Muscle of back (tissue), 11 donors: ENCODE results near the gene TRAM2. TPM values are rescaled to one million over a fixed set of nuclear protein-coding genes. Genes with fewer than 3 reads are reported as not detected.

Experiments
- DNase-seq, 3 donors: peaks; one replicate each; pipeline versions ENCODE4 v3.0.0 to v3.0.0-alpha.2; 2013
- polyA plus RNA-seq, 10 donors: library from polyadenylated mRNA; unstranded; fragments of 120-200 nt; gene quantifications; one replicate each; pipeline ENCODE4 v1.2.1, GENCODE V29; 2013; ENCODE audit not compliant: insufficient read length in 10 of 10

Gene TRAM2
- polyA plus RNA-seq, 10 donors, result 20.1 to 28.0 (median 23.0) TPM

DNA sequence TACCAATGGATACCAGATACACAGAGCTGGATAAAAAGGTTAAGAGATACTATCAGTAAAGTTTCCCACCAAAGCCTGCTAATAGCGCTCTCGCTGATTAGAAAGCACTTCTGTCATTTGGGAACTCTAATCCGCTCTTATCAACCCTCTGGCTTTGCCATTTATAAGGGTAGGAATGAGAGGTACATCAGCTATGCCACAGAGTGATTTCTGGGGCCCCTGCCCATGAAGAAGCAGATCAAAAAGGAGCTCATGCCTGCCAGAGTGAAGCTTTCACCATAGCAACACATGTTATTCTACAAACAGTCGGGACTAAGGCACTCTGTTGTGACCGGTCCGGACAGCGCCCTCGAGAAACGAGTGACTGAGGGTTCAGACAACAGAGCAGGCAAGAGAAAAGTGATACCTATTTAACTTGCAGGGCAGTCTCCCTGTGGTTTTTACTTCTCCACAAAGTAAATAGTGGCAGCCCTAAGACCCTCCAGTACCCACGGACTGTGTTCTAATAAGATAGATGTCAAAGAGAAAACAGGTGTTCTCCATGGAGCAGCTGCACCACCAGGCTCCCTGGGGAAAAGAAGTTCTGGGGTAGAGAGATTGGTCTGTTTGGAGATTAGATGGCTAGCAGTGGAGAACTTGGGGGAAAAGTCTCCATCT lies 5.6 kb downstream of the TRAM2 start:
- peak in 1 of 3 donors; percentile 48 for DNase-seq

DNA sequence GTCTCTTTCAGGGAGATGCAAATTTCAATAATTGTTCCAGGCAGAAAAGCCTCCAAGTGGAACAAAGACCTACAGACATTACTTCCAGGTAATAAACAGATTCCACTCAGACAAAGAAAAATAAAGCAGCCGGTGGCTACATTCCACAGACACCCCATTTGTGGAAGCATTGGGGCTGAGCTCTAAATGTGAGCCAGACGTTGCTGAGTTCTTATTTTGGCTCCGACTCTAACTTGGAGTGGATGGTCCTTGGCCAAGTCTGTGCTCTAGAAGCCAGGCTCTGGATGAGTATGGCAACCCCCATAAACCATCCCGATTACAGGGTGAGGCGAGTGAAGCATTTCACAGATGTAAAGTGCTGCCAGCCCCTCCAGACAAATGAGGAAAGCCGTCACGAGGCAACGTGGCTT lies 6.6 kb downstream of the TRAM2 start:
- DNase-seq, result peak in 2 of 3 donors; percentile 72 to 79

DNA sequence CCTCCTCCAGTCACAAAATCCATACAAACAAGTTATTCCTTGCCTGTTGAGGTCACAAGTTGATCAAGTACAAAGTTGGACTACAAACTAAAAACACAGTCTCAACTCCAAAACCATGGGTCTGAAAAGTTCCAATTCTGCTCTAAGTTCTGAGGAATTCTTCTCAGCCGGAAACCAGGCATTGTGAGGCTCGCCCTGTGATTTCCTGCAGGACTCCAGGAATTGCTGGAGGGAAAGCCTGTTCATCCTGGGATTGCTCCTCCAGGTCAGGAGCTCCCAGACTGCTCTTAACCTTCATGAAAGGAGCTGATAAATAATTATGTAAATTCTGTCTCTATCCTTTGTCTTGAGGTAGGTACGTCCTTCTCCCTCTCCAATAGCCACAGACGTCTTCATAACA lies 8.5 kb downstream of the TRAM2 start:
- DNase-seq, result no peak

DNA sequence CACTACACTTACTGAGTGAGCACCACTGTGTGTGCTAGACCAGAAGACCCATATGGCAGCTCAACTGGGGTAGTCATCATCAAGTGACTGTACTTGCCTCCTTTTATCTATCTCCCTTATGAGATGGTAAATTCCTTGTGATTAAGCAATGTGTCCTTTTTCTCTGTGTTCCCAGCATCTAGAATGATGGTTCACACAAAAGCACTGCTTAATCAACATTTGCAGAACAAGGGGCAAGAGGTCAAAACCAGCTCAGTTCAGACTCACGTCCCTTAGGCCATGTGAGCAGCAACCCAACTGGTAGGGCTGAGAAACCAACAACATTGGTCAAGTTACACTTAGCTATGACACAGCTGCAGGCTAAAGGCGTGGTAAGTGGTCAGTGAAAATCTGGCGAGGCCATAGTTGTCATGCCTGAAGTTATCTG lies 10.0 kb downstream of the TRAM2 start:
- no peak for DNase-seq

DNA sequence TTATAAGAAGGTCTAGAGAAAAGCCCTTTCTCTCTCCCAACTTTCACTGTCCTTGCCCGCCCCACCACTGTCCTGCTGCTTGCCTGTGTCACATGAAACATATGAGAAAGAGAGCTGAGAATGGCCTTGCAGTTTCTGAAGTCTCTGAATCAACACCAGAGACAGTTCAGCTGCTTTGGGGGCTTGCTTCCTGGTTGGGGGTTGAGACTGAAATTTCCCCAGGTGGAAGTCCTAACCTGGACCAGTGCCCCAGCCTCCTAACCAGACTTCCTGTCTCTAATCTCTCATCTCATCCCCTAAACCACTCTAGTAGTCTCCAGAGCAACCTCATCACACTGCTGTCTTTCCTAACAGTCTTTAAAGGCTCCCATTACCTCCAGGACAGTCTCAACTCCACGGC lies 10.7 kb downstream of the TRAM2 start:
- no peak for DNase-seq

DNA sequence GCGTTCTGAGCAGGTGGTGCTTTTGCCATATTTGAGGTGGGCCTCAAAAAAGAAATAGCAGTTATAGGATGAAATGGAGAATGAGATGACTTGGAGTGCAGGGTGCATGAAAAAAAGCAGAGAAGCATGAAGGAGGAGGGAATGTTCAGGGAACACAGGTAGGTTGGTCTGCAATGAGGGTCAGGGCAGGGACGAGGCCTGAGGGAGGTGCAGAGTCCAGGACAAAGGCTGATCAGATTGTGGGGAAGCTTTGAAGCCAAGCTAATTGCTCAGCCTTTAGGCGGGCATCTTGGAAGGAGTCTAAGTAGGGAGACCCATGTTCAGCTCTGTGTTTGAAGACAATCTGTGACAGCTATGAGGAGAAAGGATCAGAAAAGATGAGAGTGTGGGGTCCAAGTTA lies 12.0 kb downstream of the TRAM2 start:
- no peak for DNase-seq

DNA sequence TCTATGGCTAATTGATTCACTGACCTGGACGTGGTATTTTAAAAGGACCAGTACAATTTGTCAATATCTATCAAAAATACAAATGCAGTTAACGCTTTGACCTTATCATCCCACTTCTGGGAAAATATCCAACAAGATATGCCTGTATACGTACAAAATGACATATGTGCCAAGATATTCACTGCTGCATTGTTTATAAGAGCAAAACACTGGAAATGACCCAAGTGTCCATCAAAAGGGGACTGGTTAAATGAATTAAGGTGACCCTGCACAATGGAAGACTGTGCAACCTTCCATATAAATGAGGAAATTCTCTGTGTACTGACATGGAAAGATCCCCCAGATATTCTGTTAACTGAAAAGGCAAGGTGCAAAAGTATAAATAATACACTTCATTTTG lies 13.9 kb downstream of the TRAM2 start:
- no peak for DNase-seq

DNA sequence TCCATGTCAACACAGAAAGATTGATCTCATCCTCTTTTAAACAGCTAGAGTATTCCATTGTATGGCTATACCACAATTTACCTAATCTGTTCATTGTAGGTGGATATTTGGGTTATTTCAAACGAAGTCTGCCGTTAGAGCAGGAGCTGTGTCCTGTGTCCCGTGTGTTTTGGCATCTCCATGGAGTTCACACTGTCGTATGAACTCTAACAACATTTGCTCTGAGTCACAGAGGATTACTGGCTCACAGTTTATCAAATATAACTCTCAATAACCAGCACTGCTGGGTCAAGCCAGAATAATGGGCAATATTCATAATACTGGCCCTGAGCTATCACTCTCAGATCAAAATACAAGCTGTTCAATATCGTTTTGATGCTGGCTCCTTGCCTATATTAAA lies 16.4 kb downstream of the TRAM2 start:
- no peak for DNase-seq

DNA sequence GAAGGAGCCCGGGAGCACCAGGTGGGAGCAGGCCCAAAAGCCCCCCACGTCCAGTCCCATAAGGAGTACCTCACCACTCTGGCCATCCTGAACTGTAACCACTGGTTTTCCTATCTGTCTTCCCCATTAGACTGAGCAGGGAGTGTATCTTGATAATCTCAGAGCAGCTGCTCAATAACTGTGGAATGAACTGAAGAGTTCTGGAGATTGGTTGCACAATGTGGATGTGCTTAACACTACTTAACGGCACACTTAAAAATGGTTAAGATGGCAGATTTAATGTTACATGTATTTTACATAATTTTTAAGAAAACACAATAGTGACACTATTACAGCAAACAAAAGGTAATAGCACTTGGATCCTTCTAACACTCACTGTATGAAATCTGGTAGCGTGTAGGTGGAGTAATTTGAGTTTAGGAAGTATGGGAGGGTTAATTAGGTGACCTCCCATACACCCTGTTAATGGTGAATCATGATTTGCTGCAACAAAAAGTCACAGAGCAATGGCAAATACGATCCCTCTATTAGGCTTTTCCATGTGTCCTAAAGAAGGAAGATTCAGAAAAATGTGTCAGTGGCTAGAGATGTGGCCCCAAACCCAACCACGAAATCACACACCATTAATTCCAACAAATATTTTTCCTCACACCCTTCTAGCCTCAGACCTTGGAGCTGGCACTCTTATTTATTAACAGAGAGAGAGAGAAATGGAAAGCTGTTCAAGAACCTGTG lies 18.4 kb downstream of the TRAM2 start:
- DNase-seq, result no peak

DNA sequence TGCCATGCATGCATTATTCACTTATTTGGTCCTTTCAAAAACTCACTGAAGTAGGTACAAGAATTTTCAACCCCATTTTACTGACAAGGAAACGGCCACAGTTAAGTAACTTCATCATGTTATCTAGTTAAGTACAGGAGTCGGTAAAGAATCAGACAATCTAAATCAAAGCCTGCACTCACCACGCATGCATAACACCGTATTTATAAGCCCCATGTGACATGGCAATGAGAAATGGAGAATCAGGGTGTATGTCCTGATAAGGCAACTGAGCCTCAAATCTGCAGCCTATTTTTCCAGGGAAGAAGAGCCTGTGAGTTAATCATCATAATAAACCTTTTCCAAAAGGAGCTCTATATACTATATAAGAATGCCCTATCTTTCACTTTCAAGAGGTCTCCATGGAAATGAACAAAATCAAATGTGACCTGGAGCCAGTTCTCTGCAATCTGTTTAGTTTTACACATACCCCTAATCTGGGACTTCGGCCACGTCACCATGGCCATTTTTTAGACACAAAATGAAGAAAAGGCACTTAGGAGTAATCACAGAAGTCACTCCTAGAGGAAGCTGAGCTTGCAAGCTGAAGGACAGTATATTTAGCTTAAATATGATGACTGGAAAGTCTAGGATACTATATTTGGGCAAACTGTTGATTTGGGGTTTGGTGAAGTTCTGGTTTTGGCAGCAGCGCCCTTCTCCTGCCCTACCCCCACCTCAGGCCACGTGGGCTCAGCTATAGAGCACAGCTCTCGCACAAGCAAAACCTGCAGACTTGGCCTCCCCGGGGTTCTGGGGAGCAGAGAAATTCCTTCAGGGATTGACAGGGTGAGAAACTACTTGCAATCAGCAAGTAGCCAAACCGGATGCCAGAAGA lies 19.2 kb downstream of the TRAM2 start:
- peak in 1 of 3 donors; percentile 60 for DNase-seq

DNA sequence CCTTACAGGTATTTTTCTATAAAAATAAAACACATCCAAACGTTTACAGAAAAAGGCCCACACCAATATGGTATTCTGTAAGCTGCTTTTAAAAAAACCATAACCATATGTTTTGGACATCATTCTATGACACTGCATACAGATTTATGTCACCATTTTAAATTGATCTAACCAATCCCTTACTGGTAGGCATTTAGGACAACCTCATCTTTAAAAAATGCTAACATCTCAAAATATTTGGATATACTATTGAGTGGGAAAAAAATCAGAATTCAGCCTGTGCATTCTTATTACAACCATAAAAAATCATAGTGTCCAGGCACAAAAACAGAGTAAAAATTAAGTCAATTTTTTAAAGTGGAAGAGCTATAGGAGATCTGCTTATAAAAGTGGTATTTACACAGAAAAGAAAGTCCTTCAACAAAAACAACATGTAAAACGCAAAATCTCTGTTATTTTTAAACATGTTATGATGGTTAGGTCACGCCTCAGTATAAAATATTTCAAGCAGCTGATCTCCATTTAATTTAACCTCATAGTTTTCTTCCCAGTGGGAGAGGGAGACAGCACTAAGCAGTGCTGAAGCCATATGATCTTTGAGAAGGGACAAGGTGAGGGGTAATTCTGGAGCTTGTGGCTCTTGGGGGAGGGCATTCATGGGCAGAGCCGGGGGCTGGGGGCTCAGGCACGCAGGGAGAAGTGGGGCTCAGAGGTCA lies 21.2 kb downstream of the TRAM2 start:
- no peak for DNase-seq

DNA sequence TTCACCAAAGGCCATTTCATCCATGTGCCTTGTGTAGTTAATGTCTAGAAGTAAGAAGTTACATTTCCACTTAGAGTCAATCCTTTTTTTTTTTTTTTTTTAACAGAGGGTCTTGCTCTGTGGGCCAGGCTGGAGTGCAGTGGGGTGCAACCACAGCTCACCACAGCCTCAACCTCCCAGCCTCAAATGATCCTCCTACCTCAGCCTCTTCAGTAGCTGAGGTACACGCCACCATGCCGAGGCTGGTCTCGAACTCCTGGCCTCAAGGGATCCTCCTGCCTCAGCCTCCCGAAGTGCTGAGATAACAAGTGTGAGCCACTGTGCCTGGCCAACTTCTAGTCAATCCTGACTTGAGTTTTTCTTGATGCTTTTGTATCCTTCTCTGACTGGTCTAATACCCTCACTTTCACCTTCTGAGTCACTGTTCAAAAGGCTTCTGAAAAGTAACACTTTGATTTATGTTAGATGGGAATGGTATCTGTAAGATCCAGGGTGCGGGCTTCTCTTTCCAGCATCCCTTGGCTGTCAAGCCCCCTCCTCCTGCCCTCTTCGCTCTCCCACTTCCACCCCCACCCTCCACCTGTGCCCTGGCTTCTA lies 22.1 kb downstream of the TRAM2 start:
- DNase-seq, result no peak

DNA sequence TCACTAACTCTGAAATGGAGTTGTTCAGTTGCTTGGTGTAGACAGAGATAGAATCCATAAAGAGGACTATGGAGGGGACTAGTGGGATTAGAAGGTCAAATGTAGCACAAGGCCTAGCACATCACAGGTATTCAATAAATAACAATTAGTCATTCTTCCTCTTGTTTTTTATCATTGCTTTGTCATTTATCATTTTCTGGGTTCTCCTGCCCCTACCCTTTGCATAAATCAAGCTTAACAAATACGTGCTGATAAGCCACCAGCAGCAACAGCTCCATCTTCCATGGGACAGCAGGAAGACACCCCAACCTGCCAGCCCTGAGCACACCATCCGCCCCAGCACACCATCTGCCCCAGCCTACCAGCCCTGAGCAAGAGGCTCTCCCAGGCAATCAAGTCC lies 23.1 kb downstream of the TRAM2 start:
- DNase-seq, result no peak

DNA sequence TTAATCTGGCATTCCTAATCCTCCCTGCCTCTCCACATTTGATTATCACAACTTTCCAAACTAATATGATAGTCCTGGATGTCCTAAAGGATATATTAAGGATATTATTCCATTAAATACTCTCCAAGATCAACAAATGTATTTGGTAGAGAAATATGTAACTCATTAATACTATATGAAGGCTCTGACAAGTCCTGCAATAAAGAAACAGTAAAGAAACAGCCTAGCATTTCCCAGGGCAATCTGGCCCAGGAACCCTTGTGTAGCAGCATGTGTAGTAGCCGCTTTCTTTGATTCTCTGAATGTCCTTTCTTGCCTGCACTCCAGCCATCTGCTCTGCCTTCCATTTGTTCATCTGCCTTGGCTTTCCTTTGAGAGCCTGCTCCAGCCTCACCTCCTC lies 23.7 kb downstream of the TRAM2 start:
- no peak for DNase-seq

DNA sequence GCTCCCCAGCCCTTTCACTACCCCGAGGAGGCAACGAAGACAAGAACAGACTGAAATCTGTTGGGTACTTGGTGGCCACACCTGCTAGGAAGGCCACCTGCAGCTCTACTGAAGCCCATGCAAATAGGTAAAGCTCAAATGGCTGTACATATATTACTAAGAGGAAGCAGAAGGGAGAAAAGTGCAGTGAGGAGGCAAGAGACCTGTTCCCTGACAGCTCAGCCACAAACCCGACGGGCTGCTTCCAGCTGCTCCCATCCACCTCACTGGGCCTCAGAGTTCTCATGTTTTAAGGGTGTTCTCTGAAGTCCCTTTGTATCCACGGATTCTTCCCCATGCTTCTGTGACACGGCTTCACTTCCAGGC lies 24.6 kb downstream of the TRAM2 start:
- no peak for DNase-seq

DNA sequence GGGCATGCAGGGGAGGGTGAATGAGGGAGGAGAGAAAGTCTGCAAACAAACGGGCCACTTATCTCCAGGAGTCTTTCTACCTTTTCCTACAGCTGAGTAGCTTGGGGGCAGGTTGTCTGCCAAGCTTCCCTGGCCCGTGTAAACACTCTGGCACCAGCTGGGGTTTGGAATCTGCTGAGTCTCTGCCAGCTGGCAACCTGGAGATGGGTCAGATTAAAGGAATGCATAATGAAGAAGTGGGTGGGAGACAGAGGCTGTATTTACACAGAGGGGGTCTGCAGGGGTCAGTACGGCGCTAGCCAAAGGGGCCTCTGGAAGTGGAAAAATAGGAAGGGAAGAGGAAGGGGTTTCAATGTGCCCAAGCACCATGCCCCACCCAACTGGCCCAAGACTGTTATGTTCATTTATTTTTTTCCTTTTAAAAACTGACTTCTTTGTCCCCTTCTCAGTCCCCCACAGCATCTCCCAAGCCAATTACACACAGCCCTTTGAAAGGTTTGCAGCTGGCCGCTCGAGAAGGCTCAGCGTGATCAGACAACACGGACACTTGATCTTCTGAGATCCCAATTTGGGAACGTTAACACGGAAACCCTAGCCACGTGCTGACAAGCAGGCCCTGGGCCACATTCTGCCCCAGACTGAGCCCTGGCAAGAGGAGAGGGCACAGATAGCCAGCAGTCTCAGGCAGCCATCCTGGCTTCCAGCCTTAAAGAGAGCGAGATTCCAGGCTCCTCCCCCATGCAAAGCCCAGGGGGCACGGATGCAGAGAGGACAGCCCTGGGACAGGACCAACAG lies 25.2 kb downstream of the TRAM2 start:
- DNase-seq, result peak; percentile 69 to 79 (median 76)

DNA sequence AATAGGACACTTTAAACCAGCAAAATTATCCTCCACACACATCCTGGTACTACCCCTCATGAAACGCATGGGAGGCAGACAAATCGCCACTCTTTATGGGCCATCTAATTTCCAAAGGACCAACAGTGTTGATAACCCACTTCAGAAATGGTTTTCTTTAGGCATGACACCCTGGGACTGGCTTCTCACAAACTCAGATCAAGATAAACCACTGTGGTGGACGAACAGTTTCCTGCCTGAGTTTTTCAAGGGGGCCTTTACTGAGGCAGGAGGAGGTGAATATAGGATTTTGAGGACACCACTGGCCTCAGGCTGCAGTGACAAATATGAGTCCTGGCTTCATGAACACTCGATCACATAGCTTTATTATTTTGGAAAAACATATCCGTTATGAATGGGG lies 26.0 kb downstream of the TRAM2 start:
- no peak for DNase-seq

DNA sequence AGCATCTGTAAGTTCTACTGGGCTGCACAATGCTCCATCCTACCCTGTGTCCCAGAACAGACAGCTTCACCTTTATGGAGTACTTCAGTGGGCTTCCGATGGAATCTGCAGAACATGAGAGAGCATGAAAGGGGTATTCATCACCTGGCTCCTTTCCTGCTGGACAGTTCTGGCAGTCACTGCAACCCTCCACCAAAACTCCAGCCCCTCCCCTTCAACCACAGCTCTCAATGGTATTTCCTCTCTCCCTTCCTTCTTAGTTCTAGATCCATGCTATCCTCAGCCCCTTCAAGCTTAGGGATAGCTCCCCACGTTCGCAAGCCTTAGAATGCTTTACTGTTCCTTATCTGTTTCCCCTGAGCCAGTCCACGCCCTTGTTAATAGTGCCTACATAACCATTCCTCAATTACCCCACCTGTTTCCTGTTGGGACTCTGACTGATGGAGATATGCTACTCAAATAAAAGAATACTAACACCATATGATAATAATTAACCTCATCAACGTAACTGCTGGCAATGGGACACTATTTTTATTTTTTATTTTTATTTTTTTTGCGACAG lies 26.8 kb downstream of the TRAM2 start:
- no peak for DNase-seq

DNA sequence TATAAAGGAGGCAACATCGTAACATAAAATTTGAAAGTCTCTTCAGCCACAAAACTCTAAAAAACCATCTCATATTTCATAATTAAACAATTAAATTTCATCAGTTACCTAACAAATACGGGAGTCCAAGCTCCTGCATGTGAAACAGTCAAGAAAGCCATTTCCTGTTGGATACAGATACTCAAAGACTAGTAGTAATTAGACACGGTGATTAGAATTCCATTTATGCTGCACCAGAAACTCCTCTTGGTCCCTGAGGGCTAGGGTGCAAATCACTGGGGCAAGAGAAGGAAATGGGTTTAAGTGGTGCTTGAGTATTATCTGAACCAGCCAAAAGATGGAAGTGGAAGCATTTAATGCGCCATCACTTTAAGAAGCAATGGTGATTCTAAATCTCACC lies 27.4 kb downstream of the TRAM2 start:
- DNase-seq, result no peak

DNA sequence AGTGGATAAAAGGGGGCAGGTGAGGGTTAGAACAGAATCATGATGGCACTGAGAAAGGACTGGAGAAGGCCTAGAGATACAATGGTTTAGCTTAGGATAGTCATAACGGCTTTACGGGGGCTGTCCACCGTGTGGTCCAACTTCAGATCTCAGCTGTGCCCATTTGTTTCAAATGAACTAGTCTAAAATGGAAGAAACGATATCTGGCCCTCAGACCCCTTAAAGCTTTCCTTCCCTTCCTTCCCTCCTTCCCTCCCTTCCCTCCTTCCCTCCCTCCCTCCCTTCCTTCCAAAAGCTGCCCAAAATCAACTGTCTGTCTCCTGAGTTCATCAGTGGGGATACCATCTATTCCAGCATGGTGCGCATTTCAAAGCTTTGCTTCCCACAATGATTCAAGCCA lies 27.9 kb downstream of the TRAM2 start:
- no peak for DNase-seq

DNA sequence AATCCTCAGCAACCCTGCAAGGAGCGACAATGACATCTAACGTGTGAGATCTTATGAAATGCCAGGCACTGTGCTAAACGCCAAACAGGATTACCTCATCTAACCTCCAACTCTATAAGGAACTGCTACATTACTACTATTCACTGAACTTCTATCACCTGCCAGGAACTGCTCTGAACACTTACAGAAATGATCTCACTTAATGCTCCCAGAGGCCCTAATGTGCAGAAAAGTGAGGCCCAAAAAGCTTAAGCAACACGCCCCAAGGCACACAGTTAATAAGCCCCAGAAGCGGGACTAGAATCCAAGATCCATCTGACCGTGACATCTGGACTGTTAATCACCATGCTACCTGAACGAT lies 28.5 kb downstream of the TRAM2 start:
- no peak for DNase-seq
